ENCODE results near the gene UBA6.

DNA sequence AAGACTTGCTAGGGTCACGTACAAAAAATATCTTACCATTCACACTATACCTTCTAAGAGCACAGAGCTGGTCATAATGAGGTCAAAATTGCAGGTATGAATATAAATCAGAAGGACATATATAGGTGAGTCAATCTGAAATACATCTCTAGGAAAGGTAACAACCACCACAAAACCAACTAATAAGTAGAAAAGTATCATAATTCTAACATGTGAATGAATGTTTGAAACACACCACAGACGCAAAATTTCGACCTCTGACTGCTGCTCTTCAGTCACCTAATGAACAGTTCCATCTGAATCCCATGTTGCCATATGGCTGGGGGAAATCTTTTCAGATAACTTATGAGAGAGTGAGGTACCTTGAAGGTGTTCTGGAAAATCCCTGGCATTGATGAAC, 120.4 kb downstream of the UBA6 start:
- TF ChIP-seq, protein P1, sequence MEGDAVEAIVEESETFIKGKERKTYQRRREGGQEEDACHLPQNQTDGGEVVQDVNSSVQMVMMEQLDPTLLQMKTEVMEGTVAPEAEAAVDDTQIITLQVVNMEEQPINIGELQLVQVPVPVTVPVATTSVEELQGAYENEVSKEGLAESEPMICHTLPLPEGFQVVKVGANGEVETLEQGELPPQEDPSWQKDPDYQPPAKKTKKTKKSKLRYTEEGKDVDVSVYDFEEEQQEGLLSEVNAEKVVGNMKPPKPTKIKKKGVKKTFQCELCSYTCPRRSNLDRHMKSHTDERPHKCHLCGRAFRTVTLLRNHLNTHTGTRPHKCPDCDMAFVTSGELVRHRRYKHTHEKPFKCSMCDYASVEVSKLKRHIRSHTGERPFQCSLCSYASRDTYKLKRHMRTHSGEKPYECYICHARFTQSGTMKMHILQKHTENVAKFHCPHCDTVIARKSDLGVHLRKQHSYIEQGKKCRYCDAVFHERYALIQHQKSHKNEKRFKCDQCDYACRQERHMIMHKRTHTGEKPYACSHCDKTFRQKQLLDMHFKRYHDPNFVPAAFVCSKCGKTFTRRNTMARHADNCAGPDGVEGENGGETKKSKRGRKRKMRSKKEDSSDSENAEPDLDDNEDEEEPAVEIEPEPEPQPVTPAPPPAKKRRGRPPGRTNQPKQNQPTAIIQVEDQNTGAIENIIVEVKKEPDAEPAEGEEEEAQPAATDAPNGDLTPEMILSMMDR (conservative IDR thresholded peaks at IDR 0.05 in 1 of 2, IDR thresholded peaks at IDR 0.05 in 1 of 2; ENCODE audit: low read depth in 1 of 2, low read length in 2 of 2): no peak
- TF ChIP-seq EZH2 (IDR thresholded peaks at IDR 0.05; ENCODE audit: low read length, missing control alignments): no peak
